ENCODE results near the gene DHX34. TPM values are rescaled to one million over a fixed set of nuclear protein-coding genes. Genes with fewer than 3 reads are reported as not detected.

DHX34 gene
- total RNA-seq, 1 donor from 2014 or later: 17.7 TPM

DNA sequence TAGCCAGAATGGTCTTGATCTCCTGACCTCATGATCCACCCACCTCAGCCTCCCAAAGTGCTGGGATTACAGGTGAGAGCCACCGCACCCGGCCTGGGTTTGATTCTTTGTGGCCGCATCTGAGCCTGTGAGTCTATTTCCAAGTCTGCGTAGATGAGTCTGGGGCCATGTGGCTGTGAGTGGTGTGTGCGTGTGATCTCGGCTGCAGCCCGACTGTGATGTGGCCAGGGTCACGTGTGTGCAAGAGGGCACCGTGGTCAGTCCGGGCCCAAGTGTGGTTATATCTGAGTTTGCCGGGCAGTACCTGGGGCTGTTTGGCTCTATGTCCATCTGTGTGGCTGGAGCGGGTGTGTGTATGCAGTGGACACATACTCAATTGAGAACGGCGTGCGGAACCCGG is 64.8 kb downstream of the DHX34 start:
- Histone ChIP-seq H2AFZ (ENCODE audit: low read depth, low read length) (no peak overlapping the region), H3K27me3 (ENCODE audit: insufficient read depth, low read length) (peaks cover 21% of the 10 kb centered on the region)
- H3K27ac Mint-ChIP-seq (ENCODE audit: unreplicated experiment): no peak overlapping the region

GRCh38 chr19:47414469-47414868 is 65.4 kb downstream of the DHX34 start:
- Mint-ChIP-seq H3K9me3 (ENCODE audit: unreplicated experiment) (no peaks in the 10 kb centered on the region), H3K4me3 (ENCODE audit: unreplicated experiment) (no peak overlapping the region), H3K27me3 (ENCODE audit: low read depth, unreplicated experiment) (peaks cover 2% of the 10 kb centered on the region), H3K36me3 (ENCODE audit: low read depth, unreplicated experiment) (peaks cover 24% of the 10 kb centered on the region), H3K4me1 (ENCODE audit: low read depth, unreplicated experiment) (peaks cover 6% of the 10 kb centered on the region), H3K27ac (ENCODE audit: unreplicated experiment) (no peak overlapping the region)
- Histone ChIP-seq H3K79me2 (ENCODE audit: insufficient read depth, low read length) (no peaks in the 10 kb centered on the region), H3K27me3 (ENCODE audit: insufficient read depth, low read length) (peaks cover 23% of the 10 kb centered on the region), H2AFZ (ENCODE audit: low read depth, low read length) (no peak overlapping the region), H3K27ac (ENCODE audit: low read depth, low read length) (no peak overlapping the region), H3K9me3 (ENCODE audit: insufficient read depth, low read depth, low read length) (no peaks in the 10 kb centered on the region), H3K4me3 (ENCODE audit: insufficient read depth, low read depth, low read length) (no peak overlapping the region), H3K36me3 (ENCODE audit: insufficient read depth, low read length) (no peaks in the 10 kb centered on the region), H3K9ac (ENCODE audit: low read length) (no peak overlapping the region), H3K4me1 (ENCODE audit: insufficient read depth, low read length) (no peaks in the 10 kb centered on the region), H4K20me1 (ENCODE audit: insufficient read depth, low read length) (peaks cover 29% of the 10 kb centered on the region), H3K4me2 (ENCODE audit: low read length) (no peak overlapping the region)
- FAIRE-seq: no peak
- DNase-seq (ENCODE audit: low read depth): no peak
- no peak for TF ChIP-seq CTCF (IDR thresholded peaks at IDR 0.05; ENCODE audit: insufficient read depth, low read depth, low read length)
- no peak for TF ChIP-seq EZH2 (IDR thresholded peaks at IDR 0.05; ENCODE audit: insufficient read depth, low read length)

More for the DNA sequence above, 64.8 kb downstream of the DHX34 start:
- Histone ChIP-seq H3K4me3 (ENCODE audit: insufficient read depth, low read depth, low read length) (no peak overlapping the region), H3K4me2 (ENCODE audit: low read length) (no peak overlapping the region), H3K27ac (ENCODE audit: low read depth, low read length) (no peak overlapping the region), H3K4me1 (ENCODE audit: insufficient read depth, low read length) (no peaks in the 10 kb centered on the region), H3K36me3 (ENCODE audit: insufficient read depth, low read length) (no peaks in the 10 kb centered on the region), H3K79me2 (ENCODE audit: insufficient read depth, low read length) (no peaks in the 10 kb centered on the region), H4K20me1 (ENCODE audit: insufficient read depth, low read length) (peaks cover 29% of the 10 kb centered on the region), H3K9ac (ENCODE audit: low read length) (no peak overlapping the region), H3K9me3 (ENCODE audit: insufficient read depth, low read depth, low read length) (no peaks in the 10 kb centered on the region)
- Mint-ChIP-seq H3K9me3 (ENCODE audit: unreplicated experiment) (no peaks in the 10 kb centered on the region), H3K4me3 (ENCODE audit: unreplicated experiment) (no peak overlapping the region), H3K4me1 (ENCODE audit: low read depth, unreplicated experiment) (peaks cover 6% of the 10 kb centered on the region), H3K36me3 (ENCODE audit: low read depth, unreplicated experiment) (peaks cover 28% of the 10 kb centered on the region), H3K27me3 (ENCODE audit: low read depth, unreplicated experiment) (peaks cover 2% of the 10 kb centered on the region)
- DNase-seq (ENCODE audit: low read depth): no peak
- TF ChIP-seq CTCF (IDR thresholded peaks at IDR 0.05; ENCODE audit: insufficient read depth, low read depth, low read length) (no peak), EZH2 (IDR thresholded peaks at IDR 0.05; ENCODE audit: insufficient read depth, low read length) (no peak)
- FAIRE-seq: no peak

- peaks cover 29% of the 10 kb centered on the region for H4K20me1 ChIP-seq (ENCODE audit: insufficient read depth, low read length)
- no peak overlapping the region for H2AFZ ChIP-seq (ENCODE audit: low read depth, low read length)
- FAIRE-seq (no peak), DNase-seq (ENCODE audit: low read depth) (no peak)
- peaks cover 14% of the 10 kb centered on the region for H3K4me1 Mint-ChIP-seq (ENCODE audit: low read depth, unreplicated experiment)
- H3K36me3 ChIP-seq (ENCODE audit: insufficient read depth, low read length): no peaks in the 10 kb centered on the region
- no peak for TF ChIP-seq EZH2 (IDR thresholded peaks at IDR 0.05; ENCODE audit: insufficient read depth, low read length)
- TF ChIP-seq CTCF (IDR thresholded peaks at IDR 0.05; ENCODE audit: insufficient read depth, low read depth, low read length): no peak
- H3K9me3 Mint-ChIP-seq (ENCODE audit: unreplicated experiment): no peaks in the 10 kb centered on the region
- no peaks in the 10 kb centered on the region for H3K9me3 ChIP-seq (ENCODE audit: insufficient read depth, low read depth, low read length)
- H3K4me2 ChIP-seq (ENCODE audit: low read length): no peak overlapping the region
- H3K4me3 ChIP-seq (ENCODE audit: insufficient read depth, low read depth, low read length): no peak overlapping the region
- no peak overlapping the region for H3K27ac ChIP-seq (ENCODE audit: low read depth, low read length)
- peaks cover 33% of the 10 kb centered on the region for H3K27me3 ChIP-seq (ENCODE audit: insufficient read depth, low read length)
- peaks cover 24% of the 10 kb centered on the region for H3K36me3 Mint-ChIP-seq (ENCODE audit: low read depth, unreplicated experiment)
- H3K27ac Mint-ChIP-seq (ENCODE audit: unreplicated experiment): peak overlapping the region; percentile 24
- H3K9ac ChIP-seq (ENCODE audit: low read length): no peak overlapping the region
- H3K4me3 Mint-ChIP-seq (ENCODE audit: unreplicated experiment): peak overlapping the region; percentile 60
- peaks cover 2% of the 10 kb centered on the region for H3K27me3 Mint-ChIP-seq (ENCODE audit: low read depth, unreplicated experiment)
- H3K79me2 ChIP-seq (ENCODE audit: insufficient read depth, low read length): no peaks in the 10 kb centered on the region
- no peaks in the 10 kb centered on the region for H3K4me1 ChIP-seq (ENCODE audit: insufficient read depth, low read length)
Observed at GRCh38 chr19:47415953-47416642, 67.0 kb downstream of the DHX34 start.
